ENCODE measurements around the gene FAM72C.
"Not testable (repeated sequence)": the region's sequence is repeated elsewhere in the genome, so short reads cannot be mapped to it uniquely, and the experiment has no call there.

FAM72C gene

DNA sequence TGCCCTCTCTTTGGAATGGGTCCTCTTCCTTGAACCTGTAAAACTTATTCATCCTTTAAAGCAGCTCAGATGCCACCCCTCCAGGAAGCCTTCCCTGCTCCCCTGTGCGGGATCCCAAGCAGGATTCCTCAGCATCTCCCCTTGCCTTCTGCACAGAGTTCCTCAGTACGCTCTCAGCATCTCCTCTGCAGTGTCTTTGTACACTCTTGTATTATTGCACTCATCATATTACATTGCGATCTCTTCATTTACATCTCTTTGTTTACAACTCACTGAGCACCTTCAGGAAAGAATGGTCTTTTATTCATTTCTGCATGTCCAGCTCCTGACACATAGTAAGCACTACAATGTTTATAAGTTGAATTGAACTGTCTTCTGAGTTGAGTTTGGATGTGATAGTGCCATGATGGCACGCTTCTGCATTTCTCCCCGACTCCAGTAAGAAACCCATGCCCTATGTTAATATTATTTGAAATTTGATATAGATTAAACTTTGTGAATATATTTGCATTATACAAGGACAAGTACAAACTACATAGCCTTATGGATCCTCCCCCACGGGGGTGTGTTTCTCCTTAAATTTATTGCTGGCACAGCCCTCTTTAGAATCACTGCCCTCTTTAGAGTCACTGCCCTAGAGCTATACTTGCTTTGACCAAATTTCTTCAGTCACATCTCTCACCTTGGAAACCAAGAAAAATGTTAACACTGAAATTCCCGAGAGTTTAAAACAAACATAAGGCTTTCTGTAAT is 13.1 kb upstream of the FAM72C start:
- not testable (repeated sequence) for DNase-seq (ENCODE audit: low spot score)

DNA sequence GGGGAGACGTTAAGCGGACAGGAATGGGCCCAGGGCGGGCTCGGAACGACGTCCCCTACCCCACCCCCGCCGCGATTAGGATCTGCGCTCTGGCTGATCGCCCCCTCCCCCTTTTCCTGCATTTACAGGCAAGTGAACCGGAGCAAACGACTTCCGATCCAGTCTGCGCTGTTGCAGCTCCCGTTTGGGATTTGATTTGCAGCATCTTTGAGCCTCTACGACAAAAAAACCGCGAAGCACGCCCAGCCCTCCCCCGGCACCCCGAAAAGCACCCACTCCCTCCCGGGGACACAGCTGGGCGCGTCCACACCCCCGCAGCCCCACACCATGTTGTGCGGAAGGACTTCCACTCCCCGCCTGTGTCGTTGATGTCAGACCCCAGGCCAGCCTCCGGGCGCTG is 2.6 kb upstream of the FAM72C start:
- DNase-seq (ENCODE audit: low spot score): not testable (repeated sequence)

DNA sequence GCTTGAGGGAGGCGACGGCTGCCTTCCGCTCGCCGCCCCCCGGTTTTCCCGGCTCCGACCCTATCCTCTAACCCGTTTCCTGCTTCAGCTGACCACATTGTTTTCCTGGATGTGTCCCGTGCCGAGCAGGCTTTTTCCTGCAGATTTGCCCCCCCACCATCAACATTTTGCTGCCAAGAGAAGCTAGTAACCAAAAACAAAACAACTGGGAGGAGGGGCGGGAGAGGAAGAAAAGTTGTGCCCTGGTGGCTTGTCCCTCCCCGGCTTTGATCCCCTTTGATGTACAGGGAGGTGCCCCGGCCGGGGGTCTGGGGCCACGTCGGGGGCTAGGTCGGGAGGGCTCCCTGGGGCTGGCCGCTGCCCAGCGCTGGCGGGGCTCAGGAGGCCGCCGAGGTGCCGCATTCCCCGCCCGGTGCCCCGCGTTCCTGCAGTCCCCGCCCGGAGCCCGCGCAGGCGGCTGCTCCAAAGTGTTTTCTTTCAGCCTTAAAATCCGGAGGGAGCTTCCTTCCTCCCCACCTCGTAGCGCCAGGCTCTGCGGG is 2.2 kb upstream of the FAM72C start:
- not testable (repeated sequence) for DNase-seq (ENCODE audit: low spot score)

- not testable (repeated sequence) for DNase-seq (ENCODE audit: low spot score)
These were observed 1.1 kb upstream of the FAM72C start for GRCh38 chr1:143972753-143973326.

DNA sequence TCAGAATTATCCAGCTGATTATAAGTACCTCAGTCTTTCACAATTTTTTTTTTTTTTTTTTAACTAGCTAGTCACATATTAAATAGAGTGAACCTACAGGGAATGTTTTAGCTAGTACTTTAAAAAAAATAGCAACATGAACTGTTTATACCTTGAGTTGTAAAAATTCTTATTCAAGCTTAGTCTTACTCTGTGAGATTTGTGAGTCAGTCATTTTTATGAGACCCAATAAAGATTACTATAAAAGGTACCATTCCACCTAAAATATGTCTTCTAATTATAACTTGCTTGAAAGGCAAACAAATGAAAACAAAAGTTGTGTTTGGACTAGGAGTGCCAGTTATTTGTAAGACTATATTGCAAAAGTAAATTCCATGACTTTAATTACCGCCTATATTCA is 5.9 kb downstream of the FAM72C start:
- DNase-seq (ENCODE audit: low spot score): not testable (repeated sequence)

GRCh38 chr1:143964294-143964693 is 7.5 kb downstream of the FAM72C start:
- not testable (repeated sequence) for DNase-seq (ENCODE audit: low spot score)

DNA sequence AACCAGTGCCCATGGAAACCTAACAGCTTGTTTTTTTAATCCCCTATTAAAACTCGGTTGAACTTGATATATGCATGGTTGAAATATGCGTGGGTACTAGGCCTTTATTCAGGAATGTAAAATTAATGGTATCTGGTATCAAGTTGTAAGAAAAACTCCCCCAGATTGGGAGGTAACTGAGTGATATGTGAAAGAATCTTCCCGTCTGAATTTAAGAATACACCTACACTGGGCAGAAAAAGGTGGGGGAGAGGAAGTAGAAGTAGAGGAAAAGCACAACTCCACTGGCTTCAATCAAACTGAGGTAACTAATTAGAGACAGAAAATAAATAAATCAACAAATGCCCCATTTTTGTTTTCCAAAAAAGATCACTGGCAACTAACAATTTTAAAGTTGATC is 15.9 kb downstream of the FAM72C start:
- not testable (repeated sequence) for DNase-seq (ENCODE audit: low spot score)

GRCh38 chr1:143952913-143953312 is 18.9 kb downstream of the FAM72C start:
- not testable (repeated sequence) for DNase-seq (ENCODE audit: low spot score)

GRCh38 chr1:143951485-143952391 is 20.0 kb downstream of the FAM72C start:
- DNase-seq (ENCODE audit: low spot score): not testable (repeated sequence)

DNA sequence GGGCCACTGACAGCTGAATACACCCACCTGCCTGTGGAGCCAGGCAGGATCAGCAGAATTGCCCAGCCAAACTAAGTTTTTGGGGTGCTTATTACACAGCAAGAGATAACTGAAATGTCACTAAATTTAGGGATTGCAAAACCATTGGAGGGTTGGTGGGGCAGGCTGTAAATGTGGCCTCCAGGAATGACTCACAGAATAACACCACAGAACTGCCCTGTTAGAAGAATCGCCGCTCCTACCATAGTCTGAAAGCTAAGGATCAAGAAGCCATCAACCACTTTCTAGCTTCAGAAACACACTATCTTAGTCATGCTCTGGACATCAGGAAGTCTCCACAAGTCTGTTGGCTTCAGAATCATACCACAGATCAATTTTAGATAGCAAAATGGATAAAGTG is 24.0 kb downstream of the FAM72C start:
- not testable (repeated sequence) for DNase-seq (ENCODE audit: low spot score)

DNA sequence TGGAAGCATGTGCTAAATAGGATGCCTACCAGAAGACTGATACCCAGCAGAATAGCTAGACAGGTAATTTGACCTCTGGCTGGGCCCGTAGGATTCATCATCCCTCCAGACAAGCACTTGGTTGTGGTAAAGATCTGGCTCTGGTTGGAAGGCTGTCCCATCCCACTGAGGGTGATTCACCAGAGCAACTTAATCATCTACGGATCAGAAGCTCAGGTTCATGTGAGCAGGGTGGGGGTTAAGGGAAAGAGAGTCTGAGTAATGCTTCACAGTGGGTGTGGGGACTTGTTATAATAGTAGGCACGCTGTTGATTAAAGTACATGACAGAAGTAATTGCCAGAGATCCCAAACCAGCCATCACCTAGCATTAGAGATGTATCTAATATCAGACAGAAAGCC is 26.5 kb downstream of the FAM72C start:
- DNase-seq (ENCODE audit: low spot score): not testable (repeated sequence)

- not testable (repeated sequence) for DNase-seq (ENCODE audit: low spot score)
These were observed 27.1 kb downstream of the FAM72C start for GRCh38 chr1:143944576-143945240.

DNA sequence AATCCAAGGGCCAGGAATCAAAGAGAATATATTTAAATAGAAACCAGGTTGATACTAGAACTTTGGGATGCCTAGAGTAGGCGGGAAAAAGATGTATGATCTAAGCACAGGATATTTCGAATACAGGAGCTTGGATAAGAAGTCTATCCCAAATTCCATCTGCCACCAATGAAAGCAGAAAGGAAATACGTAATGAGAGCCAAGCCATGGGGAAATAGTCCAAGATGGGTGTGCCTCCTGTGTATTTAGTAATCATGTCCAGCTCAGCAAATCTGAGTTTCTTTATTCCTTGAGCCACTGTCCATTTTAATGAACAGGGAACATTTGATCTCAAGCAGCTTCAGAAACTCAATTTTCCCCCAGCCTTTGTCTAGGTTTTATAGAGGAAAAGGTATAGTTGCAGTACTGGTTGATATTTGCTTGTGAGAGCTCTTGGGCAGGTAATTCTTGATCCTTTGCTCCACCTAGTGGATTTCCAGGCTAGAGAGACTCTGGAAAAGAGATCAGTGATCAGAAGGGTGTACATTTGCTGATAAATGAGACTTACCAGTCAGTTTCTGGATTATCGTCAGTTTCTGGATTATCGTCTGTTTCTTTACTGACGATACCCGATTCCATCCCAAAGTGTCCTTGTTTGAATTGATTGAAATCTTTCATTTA is 28.3 kb downstream of the FAM72C start:
- DNase-seq (ENCODE audit: low spot score): not testable (repeated sequence)

DNA sequence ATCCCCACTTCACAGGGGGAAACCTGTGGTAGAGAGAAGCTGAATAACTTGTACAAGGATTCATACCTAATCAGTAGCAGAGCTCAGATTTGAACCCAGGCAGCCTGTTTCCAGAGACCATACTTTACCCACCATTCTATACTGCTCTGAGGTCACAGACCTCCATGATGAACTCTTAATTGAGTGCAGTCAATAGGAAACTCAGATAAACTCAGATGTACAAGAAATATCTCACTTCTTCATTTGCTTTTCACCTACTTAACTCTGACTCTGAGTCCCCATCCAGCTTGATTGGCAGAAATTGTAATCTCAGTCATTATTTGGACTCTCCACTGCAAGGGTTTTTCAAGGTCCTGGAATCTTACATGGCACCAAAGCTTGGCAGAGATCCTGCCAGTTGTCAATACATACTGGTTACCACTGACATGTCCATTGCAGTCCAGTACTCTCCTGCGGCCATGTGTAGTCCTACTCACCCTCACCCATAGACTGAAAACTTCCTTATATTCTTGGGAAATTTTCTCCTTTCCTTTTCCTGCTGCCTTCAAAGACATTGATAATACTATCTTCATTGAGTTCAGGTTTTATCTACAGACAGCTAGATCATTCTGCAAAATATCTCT is 29.4 kb downstream of the FAM72C start:
- not testable (repeated sequence) for DNase-seq (ENCODE audit: low spot score)

- DNase-seq (ENCODE audit: low spot score): not testable (repeated sequence)
These were observed 32.1 kb downstream of the FAM72C start for GRCh38 chr1:143939666-143940065.

DNA sequence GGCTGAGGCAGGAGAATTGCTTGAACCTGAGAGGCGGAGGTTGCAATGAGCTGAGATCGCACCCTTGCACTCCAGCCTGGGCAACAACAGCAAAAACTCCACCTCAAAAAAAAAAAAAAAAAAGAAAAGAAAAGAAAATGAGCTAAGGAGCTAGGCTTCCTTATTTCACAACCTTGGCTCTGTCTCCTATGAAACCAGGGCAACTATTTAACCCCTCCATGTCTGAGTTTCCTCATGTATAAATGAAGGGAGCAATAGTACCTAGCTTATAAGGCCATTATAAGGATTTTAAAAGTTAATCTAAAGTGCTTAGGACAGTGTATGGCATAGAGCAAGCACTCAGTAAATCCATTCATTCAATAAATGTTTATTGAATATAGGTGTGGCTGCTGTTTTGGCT is 32.9 kb downstream of the FAM72C start:
- not testable (repeated sequence) for DNase-seq (ENCODE audit: low spot score)

DNA sequence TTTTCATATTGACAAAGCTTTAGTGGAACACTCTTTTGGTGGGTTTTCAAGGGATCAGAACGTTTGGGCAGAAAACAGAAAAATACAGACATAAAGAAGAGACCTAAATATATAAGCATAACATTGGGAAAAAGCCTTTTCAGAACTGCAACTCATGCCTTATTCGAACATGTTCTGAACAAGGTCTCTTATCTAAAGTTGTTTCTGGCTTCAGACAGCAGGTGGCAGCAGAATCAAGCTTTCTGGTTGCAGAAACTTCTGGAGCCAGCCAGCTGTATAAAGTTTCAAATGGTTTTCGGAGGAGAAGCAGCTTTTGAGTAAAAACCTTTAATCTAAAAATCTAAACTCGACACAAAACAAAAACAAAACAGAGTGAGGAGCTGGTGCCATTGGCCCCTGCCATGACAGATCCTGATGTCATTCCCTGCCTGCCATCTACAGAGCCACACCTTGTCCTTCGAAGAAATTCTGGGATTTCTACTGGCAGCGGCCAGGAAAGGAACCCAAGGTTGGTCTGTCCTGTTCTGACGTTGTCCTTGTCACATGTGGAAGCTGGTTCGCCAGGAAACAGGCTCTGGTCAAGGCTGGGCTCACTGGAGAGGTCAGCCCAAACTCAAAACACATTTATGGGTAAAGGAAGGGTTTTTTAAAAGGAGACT is 35.2 kb downstream of the FAM72C start:
- DNase-seq (ENCODE audit: low spot score): not testable (repeated sequence)

- not testable (repeated sequence) for DNase-seq (ENCODE audit: low spot score)
These were observed 52.7 kb downstream of the FAM72C start for GRCh38 chr1:143919127-143919526.

DNA sequence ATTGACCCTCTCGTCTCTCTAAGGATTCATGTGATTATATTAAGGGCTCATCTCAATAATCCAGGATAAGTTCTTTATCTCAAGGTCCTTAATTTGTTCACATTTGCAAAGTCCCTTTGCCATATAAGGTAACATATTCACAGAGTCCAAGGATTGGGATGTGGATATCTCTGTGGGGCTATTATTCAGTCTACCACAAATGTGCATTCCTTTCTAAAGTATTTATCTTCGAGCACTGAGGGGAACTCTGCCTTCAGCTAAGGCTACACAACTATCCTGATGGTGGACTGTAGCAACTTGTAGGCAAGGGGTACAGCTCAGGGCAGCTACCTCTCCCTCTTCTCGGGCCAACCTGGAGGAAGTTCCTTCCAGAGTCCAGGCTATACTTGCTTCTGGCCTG is 53.2 kb downstream of the FAM72C start:
- DNase-seq (ENCODE audit: low spot score): not testable (repeated sequence)

DNA sequence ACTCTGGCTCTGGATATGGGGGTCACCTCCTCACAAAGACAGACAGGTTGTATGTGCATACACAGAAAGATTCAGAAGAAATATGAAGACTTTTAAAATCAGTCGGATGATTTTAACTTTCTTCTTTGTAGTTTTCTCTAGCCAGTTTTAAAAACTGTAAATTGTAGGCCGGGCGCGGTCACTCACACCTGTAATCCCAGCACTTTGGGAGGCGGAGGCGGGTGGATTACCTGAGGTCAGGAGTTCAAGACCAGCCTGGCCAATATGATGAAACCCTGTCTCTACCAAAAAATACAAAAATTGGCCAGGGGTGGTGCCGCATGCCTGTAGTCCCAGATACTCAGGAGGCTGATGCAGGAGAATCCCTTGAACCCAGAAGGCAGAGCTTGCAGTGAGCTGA is 58.1 kb downstream of the FAM72C start:
- DNase-seq (ENCODE audit: low spot score): not testable (repeated sequence)
